Measurements from ENCODE around the gene TRIL.
A peak's percentile ranks its signal among the peaks of the same experiment; 100 is the strongest.

TRIL gene

GRCh38 chr7:28939844-28940544, 18.1 kb downstream of the TRIL start:
- no peak overlapping the region for H3K4me3 ChIP-seq (ENCODE audit: low read length)
- TF ChIP-seq ZNF274 (IDR thresholded peaks at IDR 0.05; ENCODE audit: low read depth, low read length), result no peak

DNA sequence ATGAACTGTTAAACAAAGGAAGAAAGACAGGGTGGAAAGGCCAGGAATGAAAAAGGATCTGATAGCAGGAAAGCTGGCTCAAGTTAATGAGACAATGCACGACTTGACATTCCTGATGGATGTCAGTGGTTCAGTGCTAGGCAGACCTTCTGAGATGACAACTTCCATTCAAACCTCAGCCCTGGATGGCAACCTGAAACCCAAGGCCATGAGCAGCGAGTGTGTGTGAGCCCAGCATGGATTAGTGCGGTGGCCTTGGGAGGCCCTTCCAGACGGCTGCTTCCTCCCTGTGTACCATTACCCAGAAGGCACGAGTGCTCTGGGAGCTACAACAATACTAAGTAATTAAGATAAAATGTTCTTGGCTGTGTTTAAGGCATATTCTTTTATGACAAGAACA, 18.8 kb downstream of the TRIL start:
- H3K4me3 ChIP-seq (ENCODE audit: low read length), result no peak overlapping the region
- no peak for TF ChIP-seq ZNF274 (IDR thresholded peaks at IDR 0.05; ENCODE audit: low read depth, low read length)

GRCh38 chr7:28937619-28938018, 20.5 kb downstream of the TRIL start:
- no peak for TF ChIP-seq ZNF274 (IDR thresholded peaks at IDR 0.05; ENCODE audit: low read depth, low read length)
- no peak overlapping the region for H3K4me3 ChIP-seq (ENCODE audit: low read length)

DNA sequence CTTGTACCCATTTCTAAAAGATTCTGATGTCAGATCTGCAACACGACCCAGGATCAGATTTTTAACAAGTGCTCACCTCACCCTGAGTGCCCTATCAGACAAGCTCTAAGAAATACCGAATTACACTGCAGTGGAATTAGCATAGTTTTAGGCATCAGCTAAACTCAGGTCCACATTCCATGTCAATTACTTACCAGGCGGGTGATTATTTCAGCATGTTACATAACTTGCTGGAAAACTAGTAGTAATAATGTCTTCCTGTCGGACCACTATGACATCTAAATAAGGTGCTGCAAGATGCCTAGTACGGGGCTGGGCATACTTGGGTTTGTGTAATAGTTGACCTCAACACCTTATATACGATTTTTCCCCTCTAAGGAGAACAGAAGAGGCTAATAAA, 21.0 kb downstream of the TRIL start:
- TF ChIP-seq ZNF274 (IDR thresholded peaks at IDR 0.05; ENCODE audit: low read depth, low read length), result no peak
- H3K4me3 ChIP-seq (ENCODE audit: low read length), result no peak overlapping the region

- TF ChIP-seq ZNF274 (IDR thresholded peaks at IDR 0.05; ENCODE audit: low read depth, low read length), result no peak
- no peak overlapping the region for H3K4me3 ChIP-seq (ENCODE audit: low read length)
Observed at GRCh38 chr7:28933846-28934320, 24.2 kb downstream of the TRIL start.

DNA sequence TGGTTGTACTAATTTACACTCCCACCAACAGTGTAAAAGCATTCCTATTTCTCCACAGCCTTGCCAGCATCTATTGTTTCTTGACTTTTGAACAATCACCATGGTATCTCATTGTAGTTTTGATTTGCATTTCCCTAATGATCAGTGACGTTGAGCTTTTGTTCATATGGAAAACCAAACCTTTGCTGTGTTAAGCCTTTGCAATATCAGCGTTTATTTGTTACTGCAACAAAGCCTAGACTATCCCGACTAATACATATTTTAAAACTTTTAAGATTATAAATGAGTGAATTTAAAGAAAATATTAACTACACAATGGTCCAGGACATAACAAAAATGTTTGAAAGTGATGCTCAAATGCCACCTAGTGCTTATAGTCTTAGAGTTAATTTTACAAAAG, 26.6 kb downstream of the TRIL start:
- H3K4me3 ChIP-seq (ENCODE audit: low read length), result no peak overlapping the region
- TF ChIP-seq ZNF274 (IDR thresholded peaks at IDR 0.05; ENCODE audit: low read depth, low read length), result no peak

DNA sequence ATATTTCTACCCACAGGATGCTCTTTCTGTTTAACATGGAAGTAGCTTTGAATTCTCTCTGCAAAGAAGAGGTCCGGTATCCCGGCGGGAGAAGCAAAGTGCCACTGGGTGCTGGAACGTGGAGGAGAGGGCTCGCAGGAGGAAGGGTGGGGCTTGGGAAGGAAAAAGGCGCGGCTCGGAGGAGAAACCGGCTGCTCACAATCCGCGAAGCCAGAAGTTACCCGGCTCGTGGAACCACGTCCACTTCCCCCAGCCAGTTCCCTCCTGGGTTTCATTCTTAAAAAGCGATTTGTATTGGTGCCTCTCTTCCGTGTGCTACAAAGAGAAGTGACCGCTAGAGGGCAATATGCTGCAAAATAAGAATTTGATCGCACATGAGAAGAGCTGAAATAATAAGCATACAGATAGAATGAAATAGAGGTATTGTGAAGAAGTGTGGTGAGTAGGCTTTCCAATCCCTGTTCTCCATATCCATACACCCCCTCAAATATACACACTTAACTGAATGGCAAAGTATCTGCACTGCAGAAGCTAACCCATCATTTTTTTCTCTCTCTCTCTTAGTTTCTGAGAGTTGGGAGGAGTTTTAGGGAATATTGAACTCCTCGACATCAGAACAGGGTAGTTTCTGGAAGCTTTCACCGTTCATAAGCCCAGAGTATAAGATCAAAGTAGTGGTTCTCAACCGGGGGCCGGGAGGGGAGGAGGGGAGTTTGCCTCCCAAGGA, 31.1 kb downstream of the TRIL start:
- no peak for TF ChIP-seq ZNF274 (IDR thresholded peaks at IDR 0.05; ENCODE audit: low read depth, low read length)
- peak overlapping the region; percentile 42; the same call in 1 of the 2 replicates for H3K4me3 ChIP-seq (ENCODE audit: low read length)

- H3K4me3 ChIP-seq (ENCODE audit: low read length), result no peak overlapping the region
- TF ChIP-seq ZNF274 (IDR thresholded peaks at IDR 0.05; ENCODE audit: low read depth, low read length), result no peak
Observed at GRCh38 chr7:28922624-28923331, 35.4 kb downstream of the TRIL start.

DNA sequence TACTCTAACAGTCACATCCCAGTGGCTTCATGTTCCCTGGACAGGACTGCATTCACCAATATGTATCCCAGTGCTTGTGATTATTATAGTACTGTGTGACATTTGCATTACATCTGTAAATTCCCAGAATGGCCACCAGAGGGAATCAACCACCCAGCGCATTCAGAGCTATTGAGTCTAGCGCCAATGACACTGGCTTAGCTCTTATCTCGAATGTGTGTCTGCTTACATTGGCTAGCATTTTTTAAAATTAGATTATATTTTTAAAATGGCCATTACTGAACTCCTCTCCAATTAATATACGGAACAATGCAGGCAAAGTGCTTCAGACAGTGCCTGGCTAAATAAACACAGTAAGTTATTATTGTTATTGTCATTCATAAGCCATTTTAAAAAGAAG, 36.3 kb downstream of the TRIL start:
- no peak for TF ChIP-seq ZNF274 (IDR thresholded peaks at IDR 0.05; ENCODE audit: low read depth, low read length)
- no peak overlapping the region for H3K4me3 ChIP-seq (ENCODE audit: low read length)

DNA sequence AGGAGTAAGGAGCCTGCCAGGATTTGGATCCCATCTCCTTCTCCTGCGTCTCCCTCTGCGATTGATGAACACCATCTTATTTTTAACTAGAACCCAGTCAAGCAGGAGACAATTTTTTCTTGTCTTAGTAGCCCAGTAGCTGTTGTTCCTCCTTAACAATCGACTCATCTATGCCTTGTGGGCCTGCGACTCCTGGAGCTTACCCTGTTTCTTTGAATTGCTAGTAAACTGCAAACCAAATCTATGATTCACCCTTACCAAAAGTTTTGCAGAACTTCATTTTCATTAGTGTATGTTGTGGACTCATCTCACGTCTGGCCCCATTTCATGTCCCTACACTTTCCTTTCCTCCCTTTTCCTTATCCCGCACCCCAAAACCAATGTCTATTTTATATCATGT, 37.7 kb downstream of the TRIL start:
- H3K4me3 ChIP-seq (ENCODE audit: low read length), result no peak overlapping the region
- no peak for TF ChIP-seq ZNF274 (IDR thresholded peaks at IDR 0.05; ENCODE audit: low read depth, low read length)

GRCh38 chr7:28919510-28919909, 38.6 kb downstream of the TRIL start:
- no peak for TF ChIP-seq ZNF274 (IDR thresholded peaks at IDR 0.05; ENCODE audit: low read depth, low read length)
- no peak overlapping the region for H3K4me3 ChIP-seq (ENCODE audit: low read length)

DNA sequence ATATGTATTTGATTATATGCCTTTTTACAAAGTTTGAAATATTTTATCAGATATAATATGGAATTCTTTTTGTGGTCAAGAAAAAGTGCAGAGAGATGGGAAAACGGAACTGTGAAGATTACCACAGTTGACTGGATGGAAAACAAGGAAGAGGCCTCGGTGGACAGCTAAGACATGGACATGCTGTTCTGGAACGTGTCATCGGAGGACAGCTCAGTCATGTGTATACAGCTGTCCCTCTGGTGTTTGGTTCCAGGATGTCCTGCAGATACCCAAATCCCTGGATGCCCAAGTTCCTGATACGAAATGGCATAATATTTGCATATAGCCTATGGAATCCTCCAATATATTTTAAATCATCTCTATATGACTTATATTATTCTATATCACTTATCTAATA, 49.4 kb downstream of the TRIL start:
- TF ChIP-seq ZNF274 (IDR thresholded peaks at IDR 0.05; ENCODE audit: low read depth, low read length), result no peak
- no peak overlapping the region for H3K4me3 ChIP-seq (ENCODE audit: low read length)

GRCh38 chr7:28905464-28905863, 52.7 kb downstream of the TRIL start:
- no peak for TF ChIP-seq ZNF274 (IDR thresholded peaks at IDR 0.05; ENCODE audit: low read depth, low read length)
- no peak overlapping the region for H3K4me3 ChIP-seq (ENCODE audit: low read length)

DNA sequence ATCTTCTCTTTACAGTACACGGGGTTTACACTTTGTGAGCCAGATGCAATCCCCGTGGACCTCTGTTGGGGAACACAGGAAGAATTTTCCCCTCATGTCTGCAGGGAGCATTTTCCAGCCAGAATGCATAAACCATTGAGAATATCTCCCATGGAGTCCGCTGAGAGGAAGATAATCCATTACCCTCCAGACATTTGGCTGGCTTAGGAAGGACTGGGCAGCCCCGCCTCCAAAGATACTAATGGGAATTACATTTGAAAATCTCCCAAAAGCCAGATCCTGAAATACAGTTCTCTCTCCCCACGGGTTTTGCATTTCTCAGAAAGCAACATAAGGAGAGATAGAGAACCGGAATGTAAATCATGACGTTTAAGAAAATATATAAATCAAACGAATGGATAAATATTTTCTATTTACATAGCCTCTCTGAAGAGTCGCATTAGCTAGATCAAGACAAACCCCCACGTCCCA, 53.5 kb downstream of the TRIL start:
- TF ChIP-seq ZNF274 (IDR thresholded peaks at IDR 0.05; ENCODE audit: low read depth, low read length), result no peak
- H3K4me3 ChIP-seq (ENCODE audit: low read length), result no peak overlapping the region

All from GM08714 (cell line).